ENCODE data around the gene HEYL.

HEYL gene

DNA sequence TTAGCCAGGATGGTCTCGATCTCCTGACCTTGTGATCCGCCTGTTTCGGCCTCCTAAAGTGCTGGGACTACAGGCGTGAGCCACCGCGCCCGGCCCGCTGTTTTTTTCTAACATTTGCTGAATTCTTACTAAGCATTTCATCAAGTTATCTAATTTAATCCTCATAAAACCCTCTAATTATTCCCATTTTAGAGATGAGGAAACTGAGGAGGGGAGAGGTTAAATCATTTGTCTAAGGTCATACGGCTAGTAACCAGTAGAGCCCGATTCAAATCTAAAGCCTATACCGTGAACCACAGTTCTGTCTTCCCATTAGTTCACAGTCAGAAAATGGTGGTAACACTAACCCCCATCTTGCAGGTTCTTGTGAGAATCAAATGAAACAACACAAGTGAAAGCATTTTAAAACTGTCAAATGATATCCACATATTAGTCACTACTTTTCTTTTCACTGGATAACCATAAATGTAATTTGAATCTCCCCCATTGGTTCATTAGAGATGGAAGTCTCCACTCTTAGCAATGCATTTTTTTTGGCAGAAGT, 10.6 kb downstream of the HEYL start:
- Histone ChIP-seq H3K23ac (ENCODE audit: low read length) (no peak overlapping the region), H3K79me1 (ENCODE audit: low read length) (no peaks in the 10 kb centered on the region), H3K27me3 (ENCODE audit: insufficient read depth, low read length) (peaks cover 20% of the 10 kb centered on the region), H3K14ac (ENCODE audit: low read length) (no peak overlapping the region), H3K4ac (ENCODE audit: low read depth, low read length) (no peak overlapping the region), H4K91ac (ENCODE audit: low read depth, low read length) (no peak overlapping the region), H3K4me1 (ENCODE audit: control insufficient read depth in 1 of 2, insufficient read depth in 2 of 2, low read length in 2 of 2) (peaks cover 7 to 14% of the 10 kb centered on the region in 2 experiments), H4K8ac (ENCODE audit: low read depth, low read length) (no peak overlapping the region), H3K27ac (ENCODE audit: low read depth, low read length) (no peak overlapping the region), H3K9me3 (ENCODE audit: insufficient read depth, low read depth, low read length) (peaks cover 9% of the 10 kb centered on the region), H2BK5ac (ENCODE audit: low read depth, low read length, poor library complexity) (no peak overlapping the region), H4K12ac (ENCODE audit: low read depth, low read length) (no peak overlapping the region), H2AK5ac (ENCODE audit: low read length) (no peak overlapping the region), H2AFZ (ENCODE audit: insufficient read depth, low read length, poor library complexity) (no peak overlapping the region), H3K4me3 (ENCODE audit: low read depth, low read length) (no peak overlapping the region), H3K4me2 (ENCODE audit: low read length) (no peak overlapping the region), H2BK120ac (ENCODE audit: insufficient read depth, low read length, poor library complexity) (no peak overlapping the region), H3K9ac (ENCODE audit: low read length) (no peak overlapping the region), H3K79me2 (ENCODE audit: control insufficient read depth, insufficient read depth, low read length, poor library complexity) (no peaks in the 10 kb centered on the region), H3K18ac (ENCODE audit: low read length) (no peak overlapping the region), H3K36me3 (ENCODE audit: control insufficient read depth in 1 of 2, insufficient read depth in 2 of 2, low read length in 2 of 2) (no peaks in the 10 kb centered on the region), H2BK12ac (ENCODE audit: low read length) (no peak overlapping the region)
- WGBS (ENCODE audit: extremely low coverage, insufficient coverage, insufficient read length), result no CpG with 5 or more reads among the region's 11 CpGs
- DNase-seq, result no peak

DNA sequence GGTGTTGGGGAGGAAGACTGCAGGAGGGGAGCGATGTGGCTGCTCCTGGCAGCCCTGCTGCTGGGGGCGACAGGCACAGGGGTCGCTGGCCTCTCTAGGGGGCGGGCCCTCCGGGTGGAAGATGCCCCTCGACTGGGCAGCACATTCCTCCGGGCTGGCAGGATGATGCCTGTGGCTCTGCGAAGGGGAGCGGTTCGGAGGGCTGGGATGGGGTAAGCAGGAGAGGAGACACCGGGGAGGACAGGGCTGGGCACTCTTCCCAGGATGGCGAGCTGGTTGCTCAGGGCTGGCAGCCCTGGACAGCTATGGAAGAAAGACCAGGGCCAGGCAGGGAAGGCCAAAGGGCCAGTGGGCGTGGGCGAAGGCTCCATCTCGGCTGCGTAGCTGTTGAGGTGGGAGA, 12.8 kb downstream of the HEYL start:
- Histone ChIP-seq H3K18ac (ENCODE audit: low read length) (no peak overlapping the region), H3K9ac (ENCODE audit: low read length) (no peak overlapping the region), H3K9me3 (ENCODE audit: insufficient read depth, low read depth, low read length) (peaks cover 5% of the 10 kb centered on the region), H3K4ac (ENCODE audit: low read depth, low read length) (no peak overlapping the region), H3K4me1 (ENCODE audit: control insufficient read depth in 1 of 2, insufficient read depth in 2 of 2, low read length in 2 of 2) (peaks cover 0 to 7% of the 10 kb centered on the region in 2 experiments), H3K23ac (ENCODE audit: low read length) (no peak overlapping the region), H2BK120ac (ENCODE audit: insufficient read depth, low read length, poor library complexity) (no peak overlapping the region), H3K36me3 (ENCODE audit: control insufficient read depth in 1 of 2, insufficient read depth in 2 of 2, low read length in 2 of 2) (no peaks in the 10 kb centered on the region), H2BK5ac (ENCODE audit: low read depth, low read length, poor library complexity) (no peak overlapping the region), H3K79me2 (ENCODE audit: control insufficient read depth, insufficient read depth, low read length, poor library complexity) (no peaks in the 10 kb centered on the region), H2AK5ac (ENCODE audit: low read length) (no peak overlapping the region), H3K4me2 (ENCODE audit: low read length) (no peak overlapping the region), H3K14ac (ENCODE audit: low read length) (no peak overlapping the region), H4K91ac (ENCODE audit: low read depth, low read length) (no peak overlapping the region), H2BK12ac (ENCODE audit: low read length) (no peak overlapping the region), H3K27ac (ENCODE audit: low read depth, low read length) (no peak overlapping the region), H4K8ac (ENCODE audit: low read depth, low read length) (no peak overlapping the region), H4K12ac (ENCODE audit: low read depth, low read length) (no peak overlapping the region), H3K4me3 (ENCODE audit: low read depth, low read length) (no peak overlapping the region), H2AFZ (ENCODE audit: insufficient read depth, low read length, poor library complexity) (no peak overlapping the region), H3K79me1 (ENCODE audit: low read length) (no peaks in the 10 kb centered on the region), H3K27me3 (ENCODE audit: insufficient read depth, low read length) (peaks cover 2% of the 10 kb centered on the region)
- WGBS (ENCODE audit: extremely low coverage, insufficient coverage, insufficient read length), result no CpG with 5 or more reads among the region's 16 CpGs
- no peak for DNase-seq

DNA sequence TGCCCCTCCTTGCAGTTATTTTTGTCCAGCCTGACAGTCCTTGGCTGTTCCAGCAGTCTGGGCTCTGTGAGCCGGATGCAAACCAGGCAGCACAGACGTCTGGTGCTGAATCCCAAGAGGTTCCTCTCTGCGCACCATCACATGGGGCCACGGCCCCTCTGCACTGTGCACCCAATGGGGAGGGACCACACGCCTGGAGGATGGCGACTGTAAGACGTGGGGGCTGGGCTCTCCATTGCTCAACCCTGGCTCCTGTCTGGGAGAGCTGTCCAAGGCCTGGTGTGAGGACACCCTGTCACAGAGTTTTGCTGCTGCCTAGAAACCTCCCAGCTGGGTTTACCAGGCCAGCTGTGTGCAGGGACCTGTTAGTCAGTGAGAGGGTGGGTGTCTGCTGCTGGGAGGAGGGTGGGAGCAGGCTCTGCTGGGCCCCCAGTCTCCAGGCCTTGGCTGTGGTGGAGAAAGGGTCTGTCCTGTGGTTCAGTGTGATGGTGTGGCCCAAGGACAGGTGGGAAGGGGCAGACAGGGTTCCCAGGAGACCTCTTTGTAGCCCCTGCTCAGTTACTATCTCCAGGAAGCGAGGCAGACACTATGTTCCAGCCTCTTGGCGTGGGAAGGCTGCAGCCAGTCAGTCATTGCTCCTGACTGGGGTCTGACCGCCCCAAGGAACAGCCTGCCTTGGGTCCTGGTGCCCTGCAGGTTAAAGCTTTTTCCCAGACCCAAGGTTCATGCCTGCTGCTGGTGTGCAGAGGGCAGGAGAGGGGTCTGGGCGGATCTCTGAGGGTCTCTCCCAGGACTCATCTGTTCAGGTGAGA, 13.8 kb downstream of the HEYL start:
- no peak overlapping the region for H4K12ac ChIP-seq (ENCODE audit: low read depth, low read length)
- H3K4me2 ChIP-seq (ENCODE audit: low read length), result no peak overlapping the region
- no peak overlapping the region for H2BK12ac ChIP-seq (ENCODE audit: low read length)
- no peak overlapping the region for H2AFZ ChIP-seq (ENCODE audit: insufficient read depth, low read length, poor library complexity)
- no CpG with 5 or more reads among the region's 11 CpGs for WGBS (ENCODE audit: extremely low coverage, insufficient coverage, insufficient read length)
- peaks cover 0 to 7% of the 10 kb centered on the region in 2 experiments for H3K4me1 ChIP-seq (ENCODE audit: control insufficient read depth in 1 of 2, insufficient read depth in 2 of 2, low read length in 2 of 2)
- no peak for DNase-seq
- H2AK5ac ChIP-seq (ENCODE audit: low read length), result no peak overlapping the region
- H3K36me3 ChIP-seq (ENCODE audit: control insufficient read depth in 1 of 2, insufficient read depth in 2 of 2, low read length in 2 of 2), result no peaks in the 10 kb centered on the region
- H3K9ac ChIP-seq (ENCODE audit: low read length), result no peak overlapping the region
- H3K4me3 ChIP-seq (ENCODE audit: low read depth, low read length), result no peak overlapping the region
- no peak overlapping the region for H3K18ac ChIP-seq (ENCODE audit: low read length)
- no peak overlapping the region for H4K8ac ChIP-seq (ENCODE audit: low read depth, low read length)
- no peak overlapping the region for H3K4ac ChIP-seq (ENCODE audit: low read depth, low read length)
- H2BK5ac ChIP-seq (ENCODE audit: low read depth, low read length, poor library complexity), result no peak overlapping the region
- no peak overlapping the region for H3K23ac ChIP-seq (ENCODE audit: low read length)
- H3K79me2 ChIP-seq (ENCODE audit: control insufficient read depth, insufficient read depth, low read length, poor library complexity), result no peaks in the 10 kb centered on the region
- H2BK120ac ChIP-seq (ENCODE audit: insufficient read depth, low read length, poor library complexity), result no peak overlapping the region
- peaks cover 5% of the 10 kb centered on the region for H3K9me3 ChIP-seq (ENCODE audit: insufficient read depth, low read depth, low read length)
- peaks cover 2% of the 10 kb centered on the region for H3K27me3 ChIP-seq (ENCODE audit: insufficient read depth, low read length)
- H3K79me1 ChIP-seq (ENCODE audit: low read length), result no peaks in the 10 kb centered on the region
- no peak overlapping the region for H3K27ac ChIP-seq (ENCODE audit: low read depth, low read length)
- H3K14ac ChIP-seq (ENCODE audit: low read length), result no peak overlapping the region
- H4K91ac ChIP-seq (ENCODE audit: low read depth, low read length), result no peak overlapping the region

DNA sequence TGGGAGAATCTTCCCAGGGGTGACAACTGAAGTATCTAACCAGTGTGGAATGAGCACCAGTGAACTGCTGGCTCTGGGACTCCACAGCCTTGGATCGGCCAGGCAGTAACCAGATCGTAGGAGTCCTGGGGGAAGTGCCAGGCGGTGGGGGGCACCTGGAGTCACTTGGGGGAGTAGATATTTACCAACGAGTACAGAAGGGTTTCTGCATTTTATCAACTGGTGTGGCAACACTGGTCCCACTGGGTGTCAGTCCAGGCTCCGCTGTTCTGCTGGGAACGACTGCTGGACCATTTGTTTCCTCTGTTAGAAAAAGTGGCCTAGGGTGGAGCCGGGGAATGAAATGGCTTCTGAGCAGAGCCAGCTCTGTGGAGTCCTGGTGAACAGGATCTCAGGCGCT, 14.4 kb downstream of the HEYL start:
- no peaks in the 10 kb centered on the region for H3K36me3 ChIP-seq (ENCODE audit: control insufficient read depth in 1 of 2, insufficient read depth in 2 of 2, low read length in 2 of 2)
- H2BK120ac ChIP-seq (ENCODE audit: insufficient read depth, low read length, poor library complexity), result no peak overlapping the region
- H3K79me2 ChIP-seq (ENCODE audit: control insufficient read depth, insufficient read depth, low read length, poor library complexity), result no peaks in the 10 kb centered on the region
- no peak overlapping the region for H3K4me3 ChIP-seq (ENCODE audit: low read depth, low read length)
- H3K4me1 ChIP-seq (ENCODE audit: control insufficient read depth in 1 of 2, insufficient read depth in 2 of 2, low read length in 2 of 2), result peaks cover 0 to 7% of the 10 kb centered on the region in 2 experiments
- no peak overlapping the region for H3K23ac ChIP-seq (ENCODE audit: low read length)
- H2BK12ac ChIP-seq (ENCODE audit: low read length), result no peak overlapping the region
- no peak overlapping the region for H3K18ac ChIP-seq (ENCODE audit: low read length)
- no peak overlapping the region for H2AK5ac ChIP-seq (ENCODE audit: low read length)
- no peak overlapping the region for H3K4me2 ChIP-seq (ENCODE audit: low read length)
- WGBS (ENCODE audit: extremely low coverage, insufficient coverage, insufficient read length), result no CpG with 5 or more reads among the region's 8 CpGs
- H2BK5ac ChIP-seq (ENCODE audit: low read depth, low read length, poor library complexity), result no peak overlapping the region
- peaks cover 3% of the 10 kb centered on the region for H3K9me3 ChIP-seq (ENCODE audit: insufficient read depth, low read depth, low read length)
- H3K14ac ChIP-seq (ENCODE audit: low read length), result no peak overlapping the region
- H4K12ac ChIP-seq (ENCODE audit: low read depth, low read length), result no peak overlapping the region
- H3K9ac ChIP-seq (ENCODE audit: low read length), result no peak overlapping the region
- H4K8ac ChIP-seq (ENCODE audit: low read depth, low read length), result no peak overlapping the region
- no peak overlapping the region for H3K4ac ChIP-seq (ENCODE audit: low read depth, low read length)
- H2AFZ ChIP-seq (ENCODE audit: insufficient read depth, low read length, poor library complexity), result no peak overlapping the region
- no peak for DNase-seq
- no peaks in the 10 kb centered on the region for H3K79me1 ChIP-seq (ENCODE audit: low read length)
- H3K27me3 ChIP-seq (ENCODE audit: insufficient read depth, low read length), result no peaks in the 10 kb centered on the region
- no peak overlapping the region for H4K91ac ChIP-seq (ENCODE audit: low read depth, low read length)
- H3K27ac ChIP-seq (ENCODE audit: low read depth, low read length), result no peak overlapping the region

Measured in trophoblast cell (in vitro differentiated cells and primary cell).